Measurements from ENCODE around the gene PARD3. TPM values are rescaled to one million over a fixed set of nuclear protein-coding genes. Genes with fewer than 3 reads are reported as not detected.

PARD3 gene
- total RNA-seq, 2 experiments from 2014 or later = 0.53 to 0.71 TPM

DNA sequence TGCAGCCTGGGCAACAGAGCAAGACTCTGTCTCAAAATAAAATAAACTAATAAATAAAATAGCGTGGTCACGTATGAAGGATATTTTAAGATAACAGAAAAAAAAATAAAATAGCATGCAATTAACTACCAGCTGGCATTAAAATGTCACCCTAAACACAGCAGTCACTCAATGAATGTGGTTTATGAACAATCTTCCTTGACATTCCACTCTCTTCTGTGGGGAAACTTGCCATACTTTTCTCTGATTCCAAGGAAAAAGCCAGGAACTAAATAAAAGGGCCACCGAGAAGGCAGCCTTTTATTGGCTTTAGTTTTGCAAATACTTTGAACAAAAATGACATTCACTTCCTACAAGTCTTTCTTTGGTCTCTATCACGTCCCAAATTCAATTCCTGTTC is 266.6 kb downstream of the PARD3 start:
- no peak overlapping the region for H3K4me3 Mint-ChIP-seq
- CTCF ChIA-PET = no interaction called here
- Histone ChIP-seq H3K4me1 (ENCODE audit: insufficient read depth, low read length) (no peaks in the 10 kb centered on the region), H3K36me3 (ENCODE audit: insufficient read depth, low read length) (no peaks in the 10 kb centered on the region), H3K4me3 (ENCODE audit: low read length) (no peak overlapping the region), H3K9me3 (ENCODE audit: control insufficient read depth in 1 of 2, insufficient read depth in 1 of 2, low read length in 2 of 2) (peaks cover 0 to 5% of the 10 kb centered on the region in 2 experiments), H3K27me3 (ENCODE audit: control insufficient read depth in 1 of 2, insufficient read depth in 2 of 2, low read length in 2 of 2) (no peaks in the 10 kb centered on the region), H3K27ac (ENCODE audit: low read depth in 1 of 2, low read length in 2 of 2) (no peak overlapping the region)
- H3K27me3 Mint-ChIP-seq = no peaks in the 10 kb centered on the region
- ATAC-seq (ENCODE audit: poor library complexity) = no peak
- H3K27ac Mint-ChIP-seq = no peak overlapping the region
- intact Hi-C loops (cut with DNase I, micrococcal nuclease) = no loop called here
- no peaks in the 10 kb centered on the region for H3K4me1 Mint-ChIP-seq (ENCODE audit: low read depth)
- TF ChIP-seq CTCF (IDR thresholded peaks at IDR 0.05) = no peak
- DNase-seq = no peak
- no peaks in the 10 kb centered on the region for H3K36me3 Mint-ChIP-seq (ENCODE audit: low read depth)
- POLR2A ChIA-PET = no interaction called here
- no peaks in the 10 kb centered on the region for H3K9me3 Mint-ChIP-seq

DNA sequence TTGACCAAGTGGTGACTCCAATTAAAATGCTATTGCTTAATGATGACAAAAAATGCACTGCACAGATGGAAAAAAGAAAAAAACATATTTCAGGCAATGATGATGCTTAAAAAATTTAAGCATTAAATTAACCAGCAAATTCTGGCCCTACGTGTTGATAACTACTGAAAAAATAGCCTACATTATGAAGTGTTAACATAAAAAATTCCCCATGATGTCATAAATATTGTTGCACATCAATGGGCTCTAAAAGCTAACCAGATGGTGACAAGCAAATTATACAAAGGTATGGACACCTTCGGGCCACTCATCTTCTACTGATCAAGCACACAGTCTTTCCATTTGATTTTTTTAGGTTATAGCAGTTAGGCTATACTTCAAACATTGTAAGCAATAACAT is 267.4 kb downstream of the PARD3 start:
- no peaks in the 10 kb centered on the region for H3K9me3 Mint-ChIP-seq
- Histone ChIP-seq H3K36me3 (ENCODE audit: insufficient read depth, low read length) (no peaks in the 10 kb centered on the region), H3K9me3 (ENCODE audit: control insufficient read depth in 1 of 2, insufficient read depth in 1 of 2, low read length in 2 of 2) (peaks cover 0 to 5% of the 10 kb centered on the region in 2 experiments), H3K27ac (ENCODE audit: low read depth in 1 of 2, low read length in 2 of 2) (no peak overlapping the region), H3K4me1 (ENCODE audit: insufficient read depth, low read length) (no peaks in the 10 kb centered on the region), H3K27me3 (ENCODE audit: control insufficient read depth in 1 of 2, insufficient read depth in 2 of 2, low read length in 2 of 2) (no peaks in the 10 kb centered on the region), H3K4me3 (ENCODE audit: low read length) (no peak overlapping the region)
- H3K36me3 Mint-ChIP-seq (ENCODE audit: low read depth) = no peaks in the 10 kb centered on the region
- no peak for TF ChIP-seq CTCF (IDR thresholded peaks at IDR 0.05)
- DNase-seq = no peak
- H3K27ac Mint-ChIP-seq = no peak overlapping the region
- ChIA-PET CTCF (no interaction called here), POLR2A (no interaction called here)
- no peak for ATAC-seq (ENCODE audit: poor library complexity)
- H3K4me1 Mint-ChIP-seq (ENCODE audit: low read depth) = no peaks in the 10 kb centered on the region
- intact Hi-C loops (cut with DNase I, micrococcal nuclease) = no loop called here
- no peaks in the 10 kb centered on the region for H3K27me3 Mint-ChIP-seq
- no peak overlapping the region for H3K4me3 Mint-ChIP-seq

GRCh38 chr10:34547291-34547690 is 267.8 kb downstream of the PARD3 start:
- H3K36me3 Mint-ChIP-seq (ENCODE audit: low read depth) = no peaks in the 10 kb centered on the region
- H3K36me3 ChIP-seq (ENCODE audit: insufficient read depth, low read length) = no peaks in the 10 kb centered on the region
- H3K27ac Mint-ChIP-seq = no peak overlapping the region
- no peaks in the 10 kb centered on the region for H3K4me1 ChIP-seq (ENCODE audit: insufficient read depth, low read length)
- peaks cover 0 to 5% of the 10 kb centered on the region in 2 experiments for H3K9me3 ChIP-seq (ENCODE audit: control insufficient read depth in 1 of 2, insufficient read depth in 1 of 2, low read length in 2 of 2)
- no peak overlapping the region for H3K4me3 Mint-ChIP-seq
- H3K27me3 ChIP-seq (ENCODE audit: control insufficient read depth in 1 of 2, insufficient read depth in 2 of 2, low read length in 2 of 2) = no peaks in the 10 kb centered on the region
- H3K4me1 Mint-ChIP-seq (ENCODE audit: low read depth) = no peaks in the 10 kb centered on the region
- POLR2A ChIA-PET = no interaction called here
- no peak for TF ChIP-seq CTCF (IDR thresholded peaks at IDR 0.05)
- H3K9me3 Mint-ChIP-seq = no peaks in the 10 kb centered on the region
- intact Hi-C loops (cut with DNase I, micrococcal nuclease) = no loop called here
- no peak for ATAC-seq (ENCODE audit: poor library complexity)
- CTCF ChIA-PET = no interaction called here
- H3K27ac ChIP-seq (ENCODE audit: low read depth in 1 of 2, low read length in 2 of 2) = no peak overlapping the region
- no peaks in the 10 kb centered on the region for H3K27me3 Mint-ChIP-seq
- H3K4me3 ChIP-seq (ENCODE audit: low read length) = no peak overlapping the region
- DNase-seq = no peak
